ENCODE results near the gene HMGN4.

Gene HMGN4

GRCh38 chr6:26553635-26554446 lies 15.7 kb downstream of the HMGN4 start:
- DNase-seq: peak; percentile 82

- DNase-seq: no peak
These were observed 16.2 kb downstream of the HMGN4 start for GRCh38 chr6:26554447-26554696.

GRCh38 chr6:26554697-26555504 lies 16.7 kb downstream of the HMGN4 start:
- DNase-seq: peak; percentile 58

DNA sequence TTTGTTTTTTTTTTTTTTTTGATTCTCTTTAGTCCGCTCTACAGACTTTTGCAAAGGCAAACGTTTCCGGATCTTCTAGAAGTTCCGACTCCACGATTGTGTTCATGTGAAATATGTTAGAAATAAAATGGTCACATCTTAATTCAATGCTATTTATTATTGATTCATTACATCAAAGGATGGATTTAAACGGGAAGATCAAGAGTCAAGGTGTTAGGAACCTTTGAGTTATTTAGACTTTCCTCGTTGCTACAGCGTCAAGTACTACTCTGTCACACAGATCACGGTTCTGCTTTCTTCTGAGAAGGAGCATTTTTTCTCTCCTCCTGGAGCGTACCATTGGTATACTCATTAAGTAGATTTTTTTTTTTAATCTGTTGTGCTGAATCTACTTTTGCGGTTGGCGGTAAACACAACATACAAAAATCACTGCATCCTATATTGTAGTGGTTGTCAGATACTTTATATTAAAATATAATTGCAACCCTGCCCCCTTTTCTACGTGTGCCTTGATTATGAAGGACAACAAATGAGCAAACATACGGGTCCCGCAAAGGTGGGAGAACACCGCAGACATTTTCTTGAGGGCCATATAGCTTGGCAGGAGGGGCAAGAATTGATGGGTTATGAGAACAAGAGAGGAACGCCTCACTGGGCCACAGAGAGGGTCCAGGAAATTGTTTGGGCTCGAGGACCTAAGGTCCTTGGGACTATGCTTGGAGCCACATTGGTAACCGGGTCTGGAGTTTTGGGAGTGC lies 17.5 kb downstream of the HMGN4 start:
- DNase-seq: no peak

DNA sequence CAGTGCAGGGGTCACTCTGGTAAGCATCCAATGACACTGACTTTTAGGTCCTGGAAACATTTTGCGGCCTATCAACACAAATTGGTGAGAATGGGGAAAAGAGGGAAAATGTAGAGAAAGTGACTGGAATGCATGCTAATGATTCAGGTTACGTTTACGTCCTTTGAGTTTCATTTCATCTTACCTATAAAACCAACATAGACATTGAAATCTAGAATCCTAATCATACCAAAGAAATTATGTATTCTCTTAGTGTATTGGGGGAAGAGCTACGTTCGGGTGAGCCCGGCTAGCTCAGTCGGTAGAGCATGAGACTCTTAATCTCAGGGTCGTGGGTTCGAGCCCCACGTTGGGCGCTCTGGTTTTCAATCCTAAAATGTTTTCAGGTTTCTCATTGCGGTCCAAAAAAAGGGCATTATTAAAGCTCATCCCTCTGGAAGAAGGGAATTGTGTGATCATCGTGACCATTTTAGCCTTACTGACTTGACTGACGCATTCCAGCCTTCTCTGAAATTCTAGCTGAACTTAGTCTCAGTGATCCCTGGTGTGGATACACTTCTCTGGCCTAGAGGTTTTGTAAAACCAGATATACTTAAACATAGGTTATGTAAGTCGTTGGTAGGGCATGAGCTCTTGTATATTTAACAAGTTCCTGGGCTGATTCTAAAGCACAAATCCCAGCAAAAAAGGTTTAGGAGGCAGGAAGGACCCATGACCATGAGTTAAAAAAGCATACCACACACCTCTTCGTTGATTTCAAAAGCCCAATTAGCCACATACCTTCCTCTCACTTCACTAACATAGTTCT lies 18.3 kb downstream of the HMGN4 start:
- peak; percentile 49 for DNase-seq

GRCh38 chr6:26561533-26562466 lies 23.6 kb downstream of the HMGN4 start:
- DNase-seq: no peak

GRCh38 chr6:26563488-26563887 lies 25.3 kb downstream of the HMGN4 start:
- DNase-seq: no peak

DNA sequence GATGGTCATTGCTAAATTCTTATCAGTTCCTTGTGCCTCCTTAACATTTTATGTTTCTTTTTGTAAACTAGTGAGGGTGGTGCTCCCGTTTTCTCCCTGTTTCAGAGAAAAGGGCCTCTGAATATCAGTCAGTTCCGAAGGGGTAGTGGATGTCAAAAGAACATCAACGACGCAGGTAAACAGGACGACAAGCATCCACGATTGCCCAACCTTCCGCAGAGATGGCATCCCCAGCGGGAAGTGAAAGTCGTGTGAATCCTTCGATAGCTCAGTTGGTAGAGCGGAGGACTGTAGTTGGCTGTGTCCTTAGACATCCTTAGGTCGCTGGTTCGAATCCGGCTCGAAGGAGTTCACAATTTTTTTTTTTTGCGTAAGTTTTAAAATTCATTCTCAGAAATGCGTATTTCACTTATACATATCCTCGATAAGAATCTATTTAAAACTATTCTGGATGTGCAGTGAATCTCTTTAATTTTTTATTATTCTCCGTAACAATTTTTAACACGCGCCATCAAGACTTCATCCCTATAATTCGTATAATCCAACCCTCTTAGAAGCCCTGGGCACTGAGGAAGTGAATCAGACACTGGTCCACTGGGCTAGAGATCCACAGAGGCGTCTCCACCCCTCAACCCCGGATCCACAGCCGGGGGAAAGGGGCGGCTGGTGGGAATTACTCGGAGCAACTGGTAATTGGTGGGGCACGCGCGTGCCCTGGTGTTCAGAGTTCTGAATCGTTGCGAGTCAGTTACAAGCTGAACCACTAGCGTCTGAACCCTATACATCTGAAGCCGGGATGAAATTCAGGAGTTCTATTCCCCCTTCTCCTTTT lies 30.7 kb downstream of the HMGN4 start:
- DNase-seq: peak; percentile 99

DNA sequence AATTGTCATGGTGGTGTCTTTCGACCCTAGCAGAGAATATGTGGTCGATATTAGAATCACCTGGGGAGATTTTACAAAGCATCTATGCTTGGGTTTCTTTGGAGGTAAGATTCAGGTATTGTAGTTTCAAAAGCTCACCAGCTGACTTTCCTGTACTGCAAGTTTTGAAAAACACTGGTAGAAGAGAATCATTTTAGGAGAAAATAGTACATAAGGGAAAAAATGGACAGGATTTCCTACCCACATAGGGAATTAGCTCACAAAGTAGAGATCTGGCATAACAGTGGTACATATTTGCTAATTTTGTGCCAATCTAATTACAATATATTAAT lies 31.2 kb downstream of the HMGN4 start:
- no peak for DNase-seq

DNA sequence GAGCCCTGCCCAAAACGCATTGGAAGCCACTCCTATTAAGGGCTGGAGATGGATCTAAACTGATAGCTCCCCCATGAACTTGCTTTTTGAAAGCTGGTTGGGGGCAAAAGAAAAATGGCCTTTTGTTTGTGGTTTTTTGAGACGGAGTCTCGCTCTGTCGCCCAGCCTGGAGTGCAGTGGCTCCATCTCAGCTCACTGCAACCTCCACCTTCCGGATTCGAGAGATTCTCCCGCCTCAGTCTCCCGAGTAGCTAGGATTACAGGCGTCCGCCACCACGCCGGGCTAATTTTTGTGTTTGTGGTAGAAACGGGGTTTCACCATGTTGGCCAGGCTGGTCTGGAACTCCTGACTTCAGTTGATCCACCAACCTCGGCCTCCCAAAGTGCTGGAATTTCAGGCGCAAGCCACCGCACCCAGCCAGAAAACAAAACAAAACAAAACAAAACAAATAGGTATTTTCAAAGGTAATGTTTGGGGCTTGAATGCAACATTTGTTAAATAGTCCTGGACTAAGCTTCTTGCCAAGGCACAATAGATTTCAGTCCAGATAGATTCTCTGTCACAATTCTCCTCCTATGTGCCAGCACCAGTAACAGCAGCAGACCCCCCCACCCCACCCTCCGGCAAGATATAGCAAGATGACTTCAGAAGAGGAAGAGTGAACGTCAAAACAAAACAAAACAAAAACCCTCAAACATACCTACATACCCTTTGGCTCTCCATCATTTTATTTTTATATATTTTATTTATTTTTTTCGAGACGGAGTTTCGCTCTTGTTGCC lies 32.1 kb downstream of the HMGN4 start:
- DNase-seq: no peak

DNA sequence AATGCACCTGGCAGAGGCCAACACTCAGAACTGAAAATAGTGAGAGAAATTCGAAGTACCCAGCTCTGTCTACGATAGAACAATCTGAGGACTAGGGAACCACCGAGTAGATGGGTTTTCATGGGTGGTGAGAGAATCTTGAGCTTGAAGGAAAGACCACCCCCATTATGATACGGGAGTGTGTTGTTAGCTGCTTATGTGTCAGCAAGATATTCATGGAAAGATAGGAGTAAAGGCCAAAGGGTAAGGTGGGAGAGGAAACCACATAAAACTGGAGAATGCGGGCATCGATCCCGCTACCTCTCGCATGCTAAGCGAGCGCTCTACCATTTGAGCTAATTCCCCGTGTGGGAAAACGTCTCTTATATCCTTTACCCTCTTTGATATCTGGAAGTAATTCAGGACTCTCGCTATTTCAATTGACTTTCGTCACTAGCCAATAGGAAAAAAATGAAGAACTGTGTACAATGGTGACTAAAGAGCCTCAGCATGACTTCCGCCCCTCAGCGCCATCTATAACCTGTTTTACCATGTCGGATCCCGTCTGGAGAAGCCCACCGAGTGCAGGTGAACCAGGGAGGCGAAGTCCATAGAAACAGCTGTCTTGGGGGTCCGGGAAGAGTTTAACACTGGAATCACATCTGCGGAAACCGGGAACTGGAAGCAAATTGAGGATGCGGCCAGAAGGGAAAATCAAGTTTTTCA lies 33.6 kb downstream of the HMGN4 start:
- DNase-seq: peak; percentile 55

GRCh38 chr6:26575494-26575939 lies 37.4 kb downstream of the HMGN4 start:
- no peak for DNase-seq

GRCh38 chr6:26576407-26576843 lies 38.3 kb downstream of the HMGN4 start:
- DNase-seq: no peak

DNA sequence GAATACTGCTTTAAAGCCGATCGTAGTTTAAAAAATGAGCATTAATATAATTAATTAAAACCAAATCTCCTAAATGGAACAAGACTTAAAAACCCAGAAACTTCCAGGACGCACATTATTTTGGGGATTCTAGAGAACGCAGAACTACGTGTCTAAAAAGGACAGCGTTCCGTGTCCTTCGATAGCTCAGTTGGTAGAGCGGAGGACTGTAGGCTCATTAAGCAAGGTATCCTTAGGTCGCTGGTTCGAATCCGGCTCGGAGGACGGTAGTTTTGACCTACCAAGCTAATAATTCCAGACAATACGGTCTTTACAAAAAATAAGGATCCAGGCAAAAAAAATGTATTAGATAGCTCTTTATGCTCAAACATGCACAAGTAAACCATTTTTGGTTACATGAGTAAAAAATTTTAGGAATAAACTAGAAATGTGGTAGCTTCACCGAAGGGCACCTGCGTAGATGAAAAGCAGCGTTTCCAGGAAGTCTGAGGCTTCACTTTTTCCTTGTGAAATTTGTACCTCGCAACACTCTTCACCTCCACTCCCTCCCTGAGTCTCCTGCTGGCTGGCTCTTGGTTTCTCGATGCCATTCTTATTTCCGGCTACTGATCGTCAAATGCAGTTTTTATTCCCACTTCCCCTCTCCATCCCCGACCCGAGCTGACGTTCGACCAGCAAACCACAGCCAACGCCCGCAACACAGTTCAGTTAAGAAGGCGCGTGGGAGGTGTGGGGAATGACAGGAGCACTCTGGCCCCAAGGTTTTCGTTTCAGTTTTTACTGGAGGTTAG lies 39.0 kb downstream of the HMGN4 start:
- DNase-seq: peak; percentile 76

DNA sequence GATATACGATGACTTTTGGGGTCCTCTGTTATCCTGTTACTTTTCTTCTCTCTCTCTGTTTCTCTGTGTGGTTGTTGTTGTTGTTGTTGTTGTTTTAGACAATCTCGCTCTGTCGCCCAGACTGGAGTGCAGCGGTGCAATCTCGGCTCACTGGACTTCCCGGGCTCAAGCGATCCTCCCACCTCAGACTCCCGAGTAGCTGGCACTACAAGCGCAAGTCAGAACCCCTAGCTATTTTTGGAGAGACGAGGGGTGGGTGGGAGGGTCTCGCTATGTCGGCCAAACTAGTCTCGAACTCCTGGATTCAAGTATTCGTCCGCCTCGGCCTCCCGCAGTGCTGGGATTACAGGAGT lies 39.5 kb downstream of the HMGN4 start:
- no peak for DNase-seq

- DNase-seq: no peak
These were observed 40.1 kb downstream of the HMGN4 start for GRCh38 chr6:26578279-26578678.

DNA sequence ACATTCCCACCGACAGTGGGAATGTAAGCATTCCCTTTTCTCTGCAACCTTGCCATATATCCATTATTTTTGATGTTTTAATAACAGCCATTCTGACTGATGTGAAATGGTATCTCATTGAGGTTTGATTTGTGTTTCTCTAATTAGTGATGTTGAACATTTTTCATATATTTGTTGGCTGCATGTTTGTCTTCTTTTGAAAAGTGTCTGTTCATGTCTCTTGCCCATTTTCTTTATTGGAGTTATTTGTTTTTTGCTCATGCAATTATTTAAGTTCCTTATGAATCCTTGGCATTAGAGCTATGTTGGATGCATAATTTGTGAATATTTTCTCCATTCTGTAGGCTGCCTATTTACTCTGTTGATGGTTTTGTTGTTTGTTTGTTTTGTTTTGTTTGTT lies 40.6 kb downstream of the HMGN4 start:
- no peak for DNase-seq

DNA sequence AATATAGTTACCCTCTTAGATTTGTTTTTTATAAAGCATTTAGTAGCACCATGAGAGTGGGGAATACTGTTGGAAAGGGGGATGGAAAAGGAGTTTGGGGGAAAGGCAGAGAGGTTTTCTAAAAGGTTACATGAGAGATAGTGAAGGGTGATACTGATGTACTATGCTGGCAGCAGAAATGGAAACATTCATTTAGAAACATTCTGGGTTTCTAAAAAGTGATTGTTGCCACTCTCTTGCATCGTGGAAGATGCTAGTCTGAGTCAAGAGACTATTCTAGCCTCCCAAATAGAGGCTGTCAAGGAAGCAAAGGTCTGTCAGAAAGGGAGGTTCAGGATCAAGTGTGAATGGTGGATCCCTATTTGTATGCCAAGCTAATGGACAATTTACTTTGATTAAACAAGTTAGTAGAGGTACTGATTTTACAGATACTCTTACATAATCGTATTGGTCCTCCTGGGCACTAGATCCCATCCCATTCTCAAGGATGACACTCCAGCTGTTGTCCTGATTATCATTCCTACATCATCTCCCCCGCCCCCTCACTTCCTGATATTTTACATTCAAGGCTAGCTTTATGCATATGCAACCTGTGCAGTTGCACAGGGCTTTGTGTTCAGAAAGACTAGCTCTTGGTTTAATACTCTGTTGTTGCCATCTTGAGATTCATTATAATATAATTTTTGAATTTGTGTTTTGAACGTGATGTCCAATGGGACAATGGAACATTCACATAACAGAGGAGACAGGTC lies 43.2 kb downstream of the HMGN4 start:
- no peak for DNase-seq
